NOMO-1 treated with DMSO at 0.1 percent for 48 hours (cell line): ENCODE results near the gene DNAH12.
"Not testable (repeated sequence)": the region's sequence is repeated elsewhere in the genome, so short reads cannot be mapped to it uniquely, and the experiment has no call there.

Experiments used
- DNase-seq: peaks from one replicate; lab custom pipeline; 2025; ENCODE audit not compliant: unreplicated experiment; lab: John Stamatoyannopoulos, UW

Gene DNAH12

DNA sequence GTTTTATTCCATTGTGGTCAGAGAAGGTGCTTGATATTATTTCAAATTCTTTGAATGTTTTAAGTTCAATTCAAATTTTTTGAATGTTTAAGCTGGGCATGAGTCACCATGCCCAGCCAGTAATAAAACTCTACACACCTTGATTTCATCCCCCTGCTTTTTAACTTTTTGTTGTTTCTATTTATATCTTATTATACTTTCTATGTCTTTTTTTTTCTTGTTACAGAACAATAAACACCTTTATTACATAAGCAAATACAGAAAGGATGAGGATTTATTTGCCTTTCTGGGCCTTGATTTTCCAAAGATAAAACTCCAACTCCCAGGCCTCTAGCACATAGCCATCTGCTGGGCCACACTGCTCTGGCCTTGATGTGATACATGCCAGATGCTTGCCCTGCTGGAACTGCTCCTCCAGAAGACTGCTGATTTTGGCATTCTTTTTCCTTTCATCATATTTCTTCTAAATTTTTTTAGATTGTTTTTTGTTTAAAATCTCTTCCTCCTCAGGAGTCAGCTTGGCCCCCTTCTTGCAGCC is 14.0 kb downstream of the DNAH12 start:
- DNase-seq: no peak

DNA sequence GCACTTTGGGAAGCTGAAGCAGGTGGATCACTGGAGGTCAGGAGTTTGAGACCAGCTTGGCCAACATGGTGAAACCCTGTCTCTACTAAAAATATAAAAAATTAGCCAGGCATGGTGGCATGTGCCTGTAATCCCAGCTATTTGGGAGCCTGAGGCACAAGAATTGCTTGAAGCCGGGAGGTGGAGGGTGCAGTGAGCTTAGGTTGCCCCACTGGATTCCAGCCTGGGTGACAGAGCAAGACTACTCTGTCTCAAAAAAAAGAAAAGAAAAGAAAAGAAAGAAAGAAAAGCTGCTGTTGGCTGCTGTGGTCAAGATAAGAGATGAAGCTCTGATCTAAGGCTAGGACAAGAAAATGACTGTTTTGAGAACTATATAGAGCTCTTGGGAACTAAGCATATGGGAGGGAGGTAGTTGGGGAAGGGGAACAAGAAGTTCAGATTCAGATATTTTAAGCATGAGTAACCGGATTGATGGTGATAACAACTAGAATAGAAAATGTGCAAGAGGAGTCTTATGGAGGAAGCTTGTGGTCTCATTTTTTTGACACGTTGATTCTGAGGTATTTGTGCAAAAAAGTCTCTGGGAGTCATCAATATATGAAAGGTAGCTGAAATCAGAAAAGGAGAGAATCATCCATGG is 25.7 kb downstream of the DNAH12 start:
- DNase-seq: no peak

DNA sequence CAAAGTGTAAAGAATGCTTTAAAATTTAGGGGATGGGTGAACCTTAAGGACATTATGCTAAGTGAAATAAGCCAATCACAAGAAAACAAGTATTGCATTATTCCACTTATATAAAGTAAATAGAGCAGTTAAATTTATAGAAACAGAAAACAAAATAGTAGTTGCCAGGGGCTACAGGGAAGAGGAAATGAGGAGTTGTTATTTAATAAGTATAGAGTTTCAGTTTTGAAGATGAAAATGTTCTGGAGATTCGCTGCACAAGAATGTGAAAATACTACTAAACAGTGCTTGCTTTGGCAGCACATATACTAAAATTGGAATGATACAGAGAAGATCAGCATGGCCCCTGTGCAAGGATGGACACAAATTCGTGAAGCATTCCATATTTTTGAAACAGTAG is 32.0 kb downstream of the DNAH12 start:
- peak; percentile 1 for DNase-seq

DNA sequence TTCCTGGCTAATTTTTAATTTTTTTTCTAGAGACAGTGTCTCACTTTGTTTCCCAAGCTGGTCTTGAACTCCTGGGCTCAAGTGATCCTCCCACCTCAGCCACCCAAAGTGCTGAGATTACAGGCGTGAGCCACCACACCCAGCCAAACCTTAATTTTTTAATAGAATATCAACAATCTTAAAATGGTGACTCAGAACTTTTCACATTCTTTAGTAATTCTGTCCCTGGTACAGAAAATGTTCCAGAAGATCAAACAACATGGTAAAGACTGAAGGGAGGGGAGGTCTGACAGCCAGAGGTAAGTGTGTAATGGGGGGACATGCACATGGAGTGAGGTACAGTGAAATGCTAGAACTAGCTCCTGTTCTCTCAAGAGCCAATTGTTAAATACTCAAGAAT is 38.2 kb downstream of the DNAH12 start:
- DNase-seq: no peak

DNA sequence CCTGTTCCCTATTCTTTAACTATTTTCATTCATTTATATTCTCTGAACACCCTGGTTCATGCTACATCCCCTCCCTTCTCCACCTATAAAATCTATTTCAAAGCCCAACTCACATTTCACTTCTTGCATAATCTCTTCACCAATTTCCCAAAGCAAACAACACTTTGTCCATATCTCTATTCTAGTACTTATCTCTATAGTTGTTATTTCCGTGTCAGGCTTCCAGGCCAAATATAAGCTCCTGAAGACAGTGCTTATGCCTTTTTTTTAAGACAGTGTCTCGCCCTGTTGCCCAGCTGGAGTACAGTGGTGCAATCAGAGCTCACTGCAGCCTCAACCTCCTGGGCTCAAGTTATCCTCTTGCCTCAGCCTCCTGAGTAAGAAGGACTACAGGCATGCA is 43.6 kb downstream of the DNAH12 start:
- DNase-seq: no peak

DNA sequence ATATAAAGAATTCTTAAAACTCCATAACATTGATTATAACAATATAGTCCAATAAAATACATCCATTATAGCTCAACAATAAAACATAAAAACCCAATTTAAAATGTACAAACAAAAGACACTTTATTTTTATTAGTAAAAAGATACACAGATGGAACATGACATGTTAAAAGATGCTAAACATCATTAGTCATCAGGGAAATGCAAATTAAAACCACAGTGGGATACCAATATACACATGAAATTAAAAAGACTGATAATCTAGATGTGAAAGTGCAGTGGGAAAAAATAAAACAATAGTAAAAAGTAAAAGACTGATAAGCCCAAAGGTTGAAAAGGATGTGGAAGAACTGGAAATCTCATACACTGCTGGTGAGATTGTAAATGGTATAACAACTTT is 46.2 kb downstream of the DNAH12 start:
- no peak for DNase-seq

DNA sequence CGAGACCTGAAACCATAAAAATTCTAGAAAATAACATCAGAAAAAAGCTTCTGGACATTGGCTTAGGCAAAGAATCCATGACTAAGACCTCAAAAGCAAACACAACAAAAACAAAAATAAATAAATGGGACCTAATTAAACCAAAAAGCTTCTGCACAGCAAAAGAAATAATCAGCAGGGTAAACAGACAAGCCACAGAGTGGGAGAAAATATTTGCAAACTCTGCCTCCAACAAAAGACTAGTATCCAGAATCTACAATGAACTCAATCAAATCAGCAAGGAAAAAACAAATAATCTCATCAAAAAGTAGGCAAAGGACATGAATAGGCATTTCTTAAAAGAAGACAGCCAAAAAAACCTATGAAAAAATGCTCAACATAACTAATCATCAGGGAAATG is 59.6 kb downstream of the DNAH12 start:
- DNase-seq: no peak

DNA sequence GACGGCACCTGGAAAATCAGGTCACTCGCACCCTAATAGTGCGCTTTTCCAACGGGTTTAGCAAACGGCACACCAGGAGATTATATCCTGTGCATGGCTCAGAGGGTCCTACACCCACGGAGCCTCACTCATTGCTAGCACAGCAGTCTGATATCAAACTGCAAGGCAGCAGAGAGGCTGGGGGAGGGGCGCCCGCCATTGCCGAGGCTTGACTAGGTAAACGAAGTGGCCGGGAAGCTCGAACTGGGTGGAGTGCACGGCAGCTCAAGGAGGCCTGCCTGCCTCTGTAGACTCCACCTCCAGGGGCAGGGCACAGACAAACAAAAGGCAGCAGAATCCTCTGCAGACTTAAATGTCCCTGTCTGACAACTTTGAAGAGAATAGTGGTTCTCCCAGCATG is 67.0 kb downstream of the DNAH12 start:
- not testable (repeated sequence) for DNase-seq

DNA sequence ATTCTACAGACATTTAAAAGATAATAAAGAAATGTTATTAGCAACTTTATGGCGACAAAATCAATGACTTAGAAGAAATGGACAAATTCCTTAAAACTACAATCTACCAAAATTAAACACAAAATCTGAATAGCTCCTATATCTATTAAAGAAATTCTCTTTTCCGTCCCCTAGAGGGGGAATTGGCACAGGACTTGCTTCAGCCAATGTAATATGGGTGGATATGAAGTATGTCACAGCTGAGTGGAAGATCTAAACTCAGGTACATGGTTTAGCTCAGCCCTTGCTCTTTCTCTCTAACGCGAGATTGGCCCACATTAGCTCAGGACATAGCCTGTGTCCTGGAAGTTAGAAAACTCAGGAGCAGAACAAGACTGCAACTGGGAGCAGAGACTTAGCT is 79.3 kb downstream of the DNAH12 start:
- DNase-seq: no peak

DNA sequence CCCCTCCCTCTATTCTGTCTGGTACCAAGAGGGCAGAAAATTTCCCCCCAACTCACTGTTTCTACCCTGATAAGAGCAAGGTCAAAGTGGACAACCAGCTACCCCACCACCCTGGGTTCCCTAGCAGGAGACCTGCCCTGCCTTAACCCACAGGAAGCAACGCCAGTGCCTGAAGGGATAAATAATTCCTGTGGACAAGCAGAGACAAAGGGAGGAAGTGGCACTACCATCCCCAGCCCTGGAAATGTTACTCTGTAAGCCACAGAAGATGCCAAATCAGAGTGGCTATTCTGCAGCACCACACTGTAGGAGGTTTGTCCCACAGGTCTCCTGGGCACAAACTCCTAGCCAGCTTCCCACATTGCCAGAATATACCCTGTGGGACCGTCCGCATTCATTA is 80.1 kb downstream of the DNAH12 start:
- DNase-seq: no peak

DNA sequence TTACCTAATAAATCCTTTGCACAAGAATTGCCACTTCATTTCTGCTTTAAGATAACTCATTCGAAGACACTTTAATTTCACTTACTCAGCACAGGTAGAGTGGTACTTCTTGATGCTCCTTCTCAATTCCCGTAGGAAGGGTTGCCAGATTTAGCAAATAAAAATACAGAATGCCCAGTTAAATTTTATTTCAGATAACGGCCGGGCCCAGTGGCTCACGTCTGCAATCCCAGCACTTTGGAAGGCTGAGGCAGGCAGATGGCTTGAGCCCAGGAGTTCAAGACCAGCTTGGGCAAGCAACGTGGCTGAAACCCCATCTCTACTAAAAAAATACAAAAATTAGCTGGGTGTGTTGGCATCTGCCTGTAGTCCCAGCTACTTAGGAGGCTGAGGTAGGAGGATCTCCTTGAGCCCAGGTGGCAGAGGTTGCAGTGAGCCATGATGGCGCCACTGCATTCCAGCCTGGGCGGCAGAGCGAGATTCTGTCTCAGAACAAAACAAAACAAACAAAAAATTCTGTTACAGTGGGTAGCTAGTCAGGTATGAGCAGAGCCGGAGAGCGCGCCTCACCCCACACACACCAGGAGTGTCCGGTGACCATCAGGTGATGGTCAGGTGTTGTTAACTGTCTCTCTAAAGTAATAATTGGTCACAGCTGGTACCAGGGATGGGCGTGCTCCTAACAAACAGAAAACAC is 92.8 kb downstream of the DNAH12 start:
- DNase-seq: no peak

DNA sequence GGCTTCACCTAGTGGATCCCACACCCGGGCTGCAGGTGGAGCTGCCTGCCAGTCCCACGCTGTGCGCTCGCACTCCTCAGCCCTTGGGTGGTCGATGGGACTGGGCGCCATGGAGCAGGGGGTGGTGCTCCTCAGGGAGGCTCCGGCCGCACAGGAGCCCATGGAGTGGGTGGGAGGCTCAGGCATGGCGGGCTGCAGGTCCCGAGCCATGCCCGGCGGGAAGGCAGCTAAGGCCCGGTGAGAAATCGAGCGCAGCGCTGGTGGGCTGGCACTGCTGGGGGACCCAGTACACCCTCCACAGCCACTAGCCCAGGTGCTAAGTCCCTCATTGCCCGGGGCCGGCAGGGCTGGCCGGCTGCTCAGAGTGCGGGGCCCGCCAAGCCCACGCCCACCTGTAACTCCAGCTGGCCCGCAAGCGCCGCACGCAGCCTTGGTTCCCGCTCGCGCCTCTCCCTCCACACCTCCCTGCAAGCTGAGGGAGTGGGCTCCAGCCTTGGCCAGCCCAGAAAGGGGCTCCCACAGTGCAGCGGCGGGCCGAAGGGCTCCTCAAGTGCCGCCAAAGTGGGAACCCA is 94.8 kb downstream of the DNAH12 start:
- DNase-seq: not testable (repeated sequence)

DNA sequence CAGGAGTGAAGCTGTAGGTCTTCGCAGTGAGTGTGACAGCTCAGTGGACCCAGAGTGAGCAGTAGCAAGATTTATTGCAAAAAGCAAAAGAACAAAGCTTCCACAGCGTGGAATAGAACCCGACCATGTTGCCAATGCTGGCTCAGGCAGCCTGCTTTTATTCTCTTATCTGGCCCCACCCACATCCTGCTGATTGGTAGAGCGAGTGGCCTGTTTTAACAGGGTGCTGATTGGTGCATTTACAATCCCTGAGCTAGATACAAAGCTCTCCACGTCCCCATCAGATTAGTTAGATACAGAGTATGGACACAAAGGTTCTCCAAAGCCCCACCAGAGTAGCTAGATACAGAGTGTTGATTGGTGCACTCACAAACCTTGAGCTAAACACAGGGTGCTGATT is 95.7 kb downstream of the DNAH12 start:
- DNase-seq: not testable (repeated sequence)

DNA sequence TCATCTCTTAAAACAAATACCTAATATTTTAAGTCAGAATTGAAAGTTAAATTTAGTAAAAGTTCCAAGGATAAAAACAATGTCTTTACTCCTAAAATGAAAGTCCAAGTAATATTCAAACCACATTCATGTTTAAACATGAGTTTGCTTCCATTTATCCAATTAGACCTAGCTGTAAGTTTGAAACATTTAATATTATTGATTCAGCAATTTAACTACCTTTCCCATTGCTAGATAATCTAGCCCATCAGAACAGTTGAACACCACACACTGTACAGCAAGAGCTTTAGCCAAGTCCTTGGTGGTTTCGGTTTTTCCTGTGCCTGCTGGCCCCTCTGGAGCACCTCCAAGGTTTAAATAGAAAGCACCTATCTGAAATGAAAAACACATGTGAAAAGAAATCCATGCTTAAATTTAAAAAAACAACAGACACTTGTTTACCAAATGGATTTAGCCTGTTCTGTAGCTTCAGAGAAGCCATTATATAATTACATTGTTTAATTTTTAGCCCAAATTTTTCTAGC is 97.8 kb downstream of the DNAH12 start:
- no peak for DNase-seq

DNA sequence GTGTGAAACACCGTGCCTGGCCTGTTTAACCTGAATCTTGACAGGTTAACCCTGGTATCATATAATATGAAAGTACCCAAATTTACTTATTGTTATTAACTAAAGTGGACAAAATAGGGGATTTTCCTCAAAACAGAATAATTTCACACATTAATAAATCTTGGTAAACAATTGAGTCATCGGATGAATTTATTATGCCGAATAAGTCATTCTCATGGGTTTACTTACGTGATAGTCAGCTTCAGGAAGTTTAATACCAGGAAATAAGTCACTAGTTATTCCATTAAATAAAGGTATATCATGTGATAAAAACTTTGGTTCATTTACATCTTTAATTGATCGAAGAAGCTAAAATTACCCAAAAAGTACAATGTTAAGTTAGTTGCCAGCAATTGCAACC is 99.7 kb downstream of the DNAH12 start:
- DNase-seq: no peak

DNA sequence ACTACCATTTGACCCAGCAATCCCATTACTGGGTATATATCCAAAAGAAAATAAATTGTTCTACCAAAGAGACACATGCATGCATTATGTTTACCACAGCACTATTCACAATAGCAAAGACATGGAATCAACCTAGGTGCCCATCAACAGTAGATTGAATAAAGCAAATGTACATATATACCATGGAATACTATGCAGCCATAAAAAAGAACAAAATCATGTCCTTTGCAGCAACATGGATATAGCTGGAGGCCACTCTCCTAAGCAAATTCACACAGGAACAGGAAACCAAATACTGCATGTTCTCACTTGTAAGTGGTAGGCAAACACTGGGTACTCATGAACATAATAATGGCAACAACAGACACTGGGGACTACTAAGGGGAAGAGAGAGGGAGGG is 104.0 kb downstream of the DNAH12 start:
- DNase-seq: not testable (repeated sequence)

DNA sequence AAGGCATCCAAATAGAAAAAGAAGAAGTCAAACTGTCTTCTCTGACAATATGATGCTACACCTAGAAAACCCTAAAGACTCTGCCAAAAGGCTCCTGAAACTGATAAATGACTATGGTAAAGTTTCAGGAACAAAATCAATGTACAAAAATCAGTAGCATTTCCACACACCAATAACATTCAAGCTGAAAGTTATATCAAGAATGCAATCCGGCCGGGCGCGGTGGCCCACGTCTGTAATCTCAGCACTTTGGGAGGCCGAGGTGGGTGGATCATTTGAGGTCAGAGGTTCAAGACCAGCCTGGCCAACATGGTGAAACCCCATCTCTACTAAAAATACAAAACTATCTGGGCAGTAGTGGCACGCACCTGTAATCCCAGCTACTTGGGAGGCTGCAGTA is 105.7 kb downstream of the DNAH12 start:
- DNase-seq: not testable (repeated sequence)

DNA sequence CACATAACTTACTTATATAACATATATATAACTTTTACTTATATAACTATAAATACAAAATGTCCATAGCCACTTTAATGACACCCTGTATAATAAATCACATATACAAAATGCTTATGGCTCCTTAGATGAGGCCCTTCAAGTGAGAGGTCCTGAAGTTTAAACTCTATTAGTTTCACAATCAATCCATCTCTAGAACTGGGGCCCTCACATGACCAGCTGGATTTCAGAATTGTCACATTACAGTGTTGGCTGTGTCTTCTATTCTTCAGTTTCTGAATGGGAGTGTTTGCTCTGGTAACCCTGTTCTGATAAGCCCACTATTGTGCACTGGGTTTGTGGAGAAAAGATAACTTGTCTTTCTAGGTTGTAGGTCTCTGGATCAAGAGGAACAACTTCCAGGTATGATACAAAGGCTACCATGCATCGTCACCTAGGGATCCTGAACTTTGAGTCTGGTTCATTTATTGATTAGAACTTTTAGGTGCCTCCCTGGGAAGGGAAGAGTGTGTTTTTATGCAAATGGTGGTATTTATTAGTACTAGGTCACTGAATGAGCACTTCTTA is 107.9 kb downstream of the DNAH12 start:
- DNase-seq: no peak

DNA sequence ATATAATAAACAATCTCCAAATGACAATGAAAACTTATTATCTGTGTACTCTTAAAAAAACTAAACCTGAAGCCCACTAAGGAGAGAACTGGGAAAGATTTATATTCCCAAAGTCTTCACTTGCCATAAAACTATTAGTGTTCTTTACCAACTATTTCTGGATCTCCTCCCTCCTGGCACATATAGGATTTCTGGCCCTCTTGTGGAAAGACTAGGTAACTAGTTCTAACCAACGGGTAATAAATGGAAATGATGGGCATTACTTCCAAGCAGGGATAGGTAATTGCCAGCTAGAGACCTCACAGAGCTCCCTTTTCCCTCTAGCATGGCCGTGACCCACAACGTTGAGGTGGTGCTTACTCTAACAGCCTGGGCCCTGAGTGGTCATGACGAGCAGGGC is 110.1 kb downstream of the DNAH12 start:
- DNase-seq: no peak

DNA sequence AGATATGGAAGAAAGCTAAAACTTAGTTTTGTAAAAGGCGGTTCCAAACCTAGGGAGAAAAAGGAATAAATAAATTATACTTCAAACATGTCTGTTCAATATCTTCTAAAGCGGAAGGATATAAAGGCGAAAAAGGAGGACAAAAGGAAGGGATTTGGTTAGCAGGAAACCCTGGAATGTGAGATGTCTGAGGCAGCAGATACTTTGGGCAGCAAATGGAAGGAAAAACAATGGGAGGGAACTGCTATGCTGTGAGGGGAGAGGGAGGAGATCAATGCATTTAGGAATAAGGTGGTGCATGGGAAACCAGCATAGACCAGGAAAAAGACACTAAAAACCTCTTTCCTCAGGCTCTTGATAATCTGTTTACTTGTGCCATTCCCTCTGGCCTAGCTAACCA is 120.8 kb downstream of the DNAH12 start:
- no peak for DNase-seq

DNA sequence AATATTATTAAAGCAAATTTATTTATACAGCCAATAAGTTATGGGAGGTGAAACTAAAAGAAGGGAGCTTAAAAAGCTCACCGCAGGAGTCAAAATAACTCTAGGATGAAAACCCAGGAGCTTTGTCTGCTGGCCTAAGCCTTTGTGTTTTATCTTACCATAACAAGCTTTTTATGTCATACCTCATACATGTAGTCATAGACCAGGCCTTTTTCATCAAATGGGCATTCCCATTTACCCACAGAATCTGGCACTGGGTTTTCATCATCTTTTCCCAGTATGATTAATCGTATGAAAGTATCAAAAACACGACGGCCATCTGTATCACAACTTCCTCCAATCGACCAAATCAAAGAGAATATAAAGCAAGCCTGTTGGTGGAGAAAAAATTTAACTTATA is 122.8 kb downstream of the DNAH12 start:
- no peak for DNase-seq

DNA sequence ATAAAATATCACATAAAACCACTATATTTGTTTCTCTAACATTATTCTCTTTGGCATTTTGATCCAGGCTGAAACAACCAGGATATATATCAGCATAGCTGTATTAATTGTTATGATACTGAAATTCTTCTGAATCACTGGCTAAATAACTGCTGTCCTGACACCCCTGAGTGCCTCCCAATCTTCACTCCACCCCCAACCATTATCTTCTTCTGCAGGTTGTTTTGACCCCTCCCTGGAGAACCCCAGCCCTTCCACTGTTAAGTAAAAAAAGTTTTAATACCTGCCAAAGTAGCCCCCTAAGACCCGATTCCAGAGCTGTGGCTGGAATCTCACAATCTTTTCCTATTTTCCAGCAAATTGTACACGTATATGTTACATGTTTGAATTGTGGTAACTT is 124.1 kb downstream of the DNAH12 start:
- no peak for DNase-seq
